MCF 10A (cell line): ENCODE data around the gene WT1. TPM values are rescaled to one million over a fixed set of nuclear protein-coding genes. Genes with fewer than 3 reads are reported as not detected.

Experiments
- BruUV-seq: library from RNA; stranded (reverse); fragments of 400-500 nt; replicated peaks from 2 replicates; lab custom pipeline; 2021; lab: Mats Ljungman, UMichigan
- CTCF ChIA-PET: fragments of 300-600 bp; sonication (Branson Sonifier 250); formaldehyde crosslinking; extraction: SDS; loops from one replicate; lab custom pipeline; 2021; ENCODE audit warnings: antibody characterized with exemption, inconsistent platforms; lab: Yijun Ruan, JAX
- POLR2A ChIA-PET: fragments of 300-600, 350-650 bp; sonication (Branson Sonifier 250); formaldehyde crosslinking; extraction: SDS; loops from one replicate; lab custom pipeline; 2020; ENCODE audit warnings: antibody characterized with exemption, inconsistent platforms; lab: Yijun Ruan, JAX
- DNase-seq: peaks from one replicate; pipeline ENCODE4 v3.0.0-alpha.2; 2018; ENCODE audit not compliant: unreplicated experiment
- H3K27ac Mint-ChIP-seq: one replicate; pipeline ENCODE4 v1.8.0; 2022; ENCODE audit warnings: mild to moderate bottlenecking, low read depth, mixed read lengths; ENCODE audit not compliant: unreplicated experiment
- H3K27me3 Mint-ChIP-seq: one replicate; pipeline ENCODE4 v1.8.0; 2022; ENCODE audit warnings: mixed read lengths; ENCODE audit not compliant: insufficient read depth, unreplicated experiment
- H3K36me3 Mint-ChIP-seq: one replicate; pipeline ENCODE4 v1.8.0; 2022; ENCODE audit warnings: mild to moderate bottlenecking, moderate library complexity, mixed read lengths; ENCODE audit not compliant: insufficient read depth, unreplicated experiment
- H3K4me1 Mint-ChIP-seq: one replicate; pipeline ENCODE4 v1.8.0; 2022; ENCODE audit warnings: mixed read lengths; ENCODE audit not compliant: insufficient read depth, unreplicated experiment
- H3K4me3 Mint-ChIP-seq: one replicate; pipeline ENCODE4 v1.8.0; 2022; ENCODE audit warnings: mild to moderate bottlenecking, moderate library complexity, mixed read lengths; ENCODE audit not compliant: unreplicated experiment
- H3K9me3 Mint-ChIP-seq: one replicate; pipeline ENCODE4 v1.8.0; 2022; ENCODE audit warnings: mixed read lengths; ENCODE audit not compliant: unreplicated experiment
- CTCF ChIP-seq: fragments of 200-600 bp; IDR thresholded peaks from one replicate; pipeline ENCODE4 v1.8.0; 2022; ENCODE audit warnings: antibody characterized with exemption, mild to moderate bottlenecking; ENCODE audit not compliant: unreplicated experiment
- intact Hi-C: fragments of 100-400 bp; cut with micrococcal nuclease; formaldehyde crosslinking; loops from 2 replicates; pipeline ENCODE4 v1.14.1; 2022
- total RNA-seq: library from RNA; stranded (reverse); gene quantifications from 2 replicates; pipeline ENCODE4 v1.2.3, GENCODE V29; 2022

The WT1 gene
- total RNA-seq, 1 experiment from 2014 or later: 0.61 TPM

GRCh38 chr11:32426819-32427615 is 8.3 kb downstream of the WT1 start:
- Mint-ChIP-seq H3K36me3 (no peaks in the 10 kb centered on the region), H3K9me3 (peaks cover 7% of the 10 kb centered on the region), H3K4me1 (no peaks in the 10 kb centered on the region), H3K27me3 (no peaks in the 10 kb centered on the region), H3K4me3 (no peak overlapping the region), H3K27ac (no peak overlapping the region)
- ChIA-PET POLR2A (no interaction called here), CTCF (no interaction called here)
- no peak for TF ChIP-seq CTCF
- intact Hi-C loops: no loop called here
- no TSS peak for BruUV-seq
- no peak for DNase-seq

- Mint-ChIP-seq H3K4me1 (no peaks in the 10 kb centered on the region), H3K27ac (no peak overlapping the region), H3K27me3 (no peaks in the 10 kb centered on the region), H3K36me3 (no peaks in the 10 kb centered on the region), H3K4me3 (no peak overlapping the region), H3K9me3 (peaks cover 7% of the 10 kb centered on the region)
- ChIA-PET POLR2A (no interaction called here), CTCF (interaction anchor here (0.8 kb wide), 1 partner anchor 40 kb away, joined by 4 read pairs; no protein-coding TSS in a partner anchor)
- no peak for TF ChIP-seq CTCF
- no peak for DNase-seq
- intact Hi-C loops: no loop called here
- BruUV-seq: no TSS peak
Observed at GRCh38 chr11:32426192-32426591, 9.1 kb downstream of the WT1 start.

- DNase-seq: no peak
- Mint-ChIP-seq H3K4me1 (no peaks in the 10 kb centered on the region), H3K27me3 (no peaks in the 10 kb centered on the region), H3K27ac (no peak overlapping the region), H3K36me3 (no peaks in the 10 kb centered on the region), H3K4me3 (no peak overlapping the region), H3K9me3 (peaks cover 7% of the 10 kb centered on the region)
- ChIA-PET CTCF (interaction anchor here (0.8 kb wide), 1 partner anchor 39 kb away, joined by 4 read pairs; no protein-coding TSS in a partner anchor), POLR2A (no interaction called here)
- TF ChIP-seq CTCF: no peak
- intact Hi-C loops: no loop called here
- no TSS peak for BruUV-seq
Observed at GRCh38 chr11:32425761-32426160, 9.6 kb downstream of the WT1 start.

GRCh38 chr11:32422545-32422944 is 12.8 kb downstream of the WT1 start:
- ChIA-PET POLR2A (interaction anchor here (0.5 kb wide), 1 partner anchor 372 kb away, joined by 3 read pairs; no protein-coding TSS in a partner anchor), CTCF (no interaction called here)
- Mint-ChIP-seq H3K9me3 (no peaks in the 10 kb centered on the region), H3K27me3 (no peaks in the 10 kb centered on the region), H3K4me3 (no peak overlapping the region), H3K4me1 (no peaks in the 10 kb centered on the region), H3K36me3 (no peaks in the 10 kb centered on the region), H3K27ac (no peak overlapping the region)
- intact Hi-C loops: no loop called here
- DNase-seq: no peak
- no TSS peak for BruUV-seq
- no peak for TF ChIP-seq CTCF
